ENCODE results near the gene TEX36.
A peak's percentile ranks its signal among the peaks of the same experiment; 100 is the strongest.

Gene TEX36

DNA sequence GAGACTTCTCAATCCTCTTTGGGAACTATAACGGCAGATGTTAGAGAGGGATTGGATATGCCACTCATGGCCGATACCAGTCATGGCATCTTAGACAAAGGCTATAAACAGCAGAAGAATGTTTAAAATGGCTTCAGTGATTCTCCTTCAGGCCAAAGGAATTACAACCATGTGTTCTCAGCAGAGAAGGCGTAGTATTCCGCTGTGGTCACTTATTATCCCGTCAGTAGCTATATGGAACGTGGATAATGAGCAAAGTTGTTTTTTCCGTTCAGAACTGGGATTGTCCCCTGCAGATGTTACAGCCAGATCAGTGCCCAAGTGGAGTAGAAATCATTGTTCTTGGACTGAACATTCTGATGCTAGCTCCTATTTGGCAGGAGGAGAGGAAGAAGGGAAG lies 43.1 kb downstream of the TEX36 start:
- no peak overlapping the region for H3K27ac ChIP-seq
- TF ChIP-seq, protein P1, sequence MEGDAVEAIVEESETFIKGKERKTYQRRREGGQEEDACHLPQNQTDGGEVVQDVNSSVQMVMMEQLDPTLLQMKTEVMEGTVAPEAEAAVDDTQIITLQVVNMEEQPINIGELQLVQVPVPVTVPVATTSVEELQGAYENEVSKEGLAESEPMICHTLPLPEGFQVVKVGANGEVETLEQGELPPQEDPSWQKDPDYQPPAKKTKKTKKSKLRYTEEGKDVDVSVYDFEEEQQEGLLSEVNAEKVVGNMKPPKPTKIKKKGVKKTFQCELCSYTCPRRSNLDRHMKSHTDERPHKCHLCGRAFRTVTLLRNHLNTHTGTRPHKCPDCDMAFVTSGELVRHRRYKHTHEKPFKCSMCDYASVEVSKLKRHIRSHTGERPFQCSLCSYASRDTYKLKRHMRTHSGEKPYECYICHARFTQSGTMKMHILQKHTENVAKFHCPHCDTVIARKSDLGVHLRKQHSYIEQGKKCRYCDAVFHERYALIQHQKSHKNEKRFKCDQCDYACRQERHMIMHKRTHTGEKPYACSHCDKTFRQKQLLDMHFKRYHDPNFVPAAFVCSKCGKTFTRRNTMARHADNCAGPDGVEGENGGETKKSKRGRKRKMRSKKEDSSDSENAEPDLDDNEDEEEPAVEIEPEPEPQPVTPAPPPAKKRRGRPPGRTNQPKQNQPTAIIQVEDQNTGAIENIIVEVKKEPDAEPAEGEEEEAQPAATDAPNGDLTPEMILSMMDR (IDR thresholded peaks at IDR 0.05) = no peak
- TF ChIP-seq ZFX (IDR thresholded peaks at IDR 0.05; ENCODE audit: borderline replicate concordance) = no peak

DNA sequence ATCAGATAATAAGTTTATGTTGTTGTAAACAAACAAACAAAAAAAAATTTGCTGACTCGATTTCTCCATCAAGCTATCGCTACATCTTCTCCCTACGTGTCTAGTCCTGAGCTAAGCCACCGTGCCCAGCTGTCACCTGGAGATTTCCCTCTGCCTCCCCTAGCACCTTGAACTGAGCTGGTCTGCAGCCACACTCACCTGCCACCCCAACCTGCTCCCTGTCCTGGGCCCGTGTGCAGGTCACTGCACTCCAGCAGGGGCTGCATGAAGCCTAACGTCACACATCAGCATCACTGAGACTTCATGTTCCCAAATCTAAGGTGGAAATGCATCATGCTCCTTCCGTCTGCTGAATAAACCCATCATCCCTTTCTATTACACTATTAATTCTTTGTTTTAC lies 44.4 kb downstream of the TEX36 start:
- H3K27ac ChIP-seq = no peak overlapping the region
- TF ChIP-seq, protein P1 (IDR thresholded peaks at IDR 0.05) = no peak
- no peak for TF ChIP-seq ZFX (IDR thresholded peaks at IDR 0.05; ENCODE audit: borderline replicate concordance)

DNA sequence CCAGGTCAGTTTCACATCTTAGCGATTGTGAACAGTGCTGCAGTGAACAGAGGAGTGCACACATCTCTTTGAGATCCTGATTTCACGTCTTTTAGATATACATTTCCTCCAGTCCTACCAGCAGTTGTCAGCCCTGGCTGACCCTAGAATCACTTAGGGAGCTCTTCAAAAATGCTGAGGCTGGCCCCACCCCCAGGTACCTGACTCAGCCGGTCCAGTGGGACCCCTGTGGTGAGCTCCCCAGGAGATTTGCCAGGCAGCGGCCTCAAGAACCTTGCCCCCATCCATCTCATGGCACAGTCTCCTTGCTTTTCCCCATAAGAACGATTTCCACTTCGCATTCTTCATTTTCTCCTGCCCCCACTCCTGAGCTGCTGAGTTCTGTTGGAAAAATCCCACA lies 45.5 kb downstream of the TEX36 start:
- H3K27ac ChIP-seq = no peak overlapping the region
- TF ChIP-seq, protein P1 (IDR thresholded peaks at IDR 0.05) = no peak
- no peak for TF ChIP-seq ZFX (IDR thresholded peaks at IDR 0.05; ENCODE audit: borderline replicate concordance)

DNA sequence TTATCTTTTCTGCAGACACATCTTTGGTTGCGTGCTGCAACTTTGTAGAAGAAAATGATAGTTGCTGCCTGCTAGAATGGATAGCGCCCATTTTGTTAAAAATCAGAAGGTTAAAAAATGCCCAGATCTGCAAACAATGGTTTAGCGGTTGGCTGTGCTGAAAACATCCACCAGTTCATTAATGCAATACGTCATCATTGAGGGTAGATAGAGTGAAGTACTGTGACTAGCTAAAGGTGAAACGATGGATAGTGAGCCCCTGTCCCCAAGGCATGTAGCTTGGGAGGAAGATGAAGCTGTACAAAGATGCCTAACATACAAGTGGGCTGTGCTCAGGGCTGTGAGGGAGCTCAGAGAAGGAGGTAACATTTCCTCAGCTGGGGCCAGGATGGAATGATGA lies 48.4 kb downstream of the TEX36 start:
- TF ChIP-seq, protein P1 (IDR thresholded peaks at IDR 0.05) = no peak
- TF ChIP-seq ZFX (IDR thresholded peaks at IDR 0.05; ENCODE audit: borderline replicate concordance) = no peak
- H3K27ac ChIP-seq = no peak overlapping the region; the same call in 1 of the 2 replicates

DNA sequence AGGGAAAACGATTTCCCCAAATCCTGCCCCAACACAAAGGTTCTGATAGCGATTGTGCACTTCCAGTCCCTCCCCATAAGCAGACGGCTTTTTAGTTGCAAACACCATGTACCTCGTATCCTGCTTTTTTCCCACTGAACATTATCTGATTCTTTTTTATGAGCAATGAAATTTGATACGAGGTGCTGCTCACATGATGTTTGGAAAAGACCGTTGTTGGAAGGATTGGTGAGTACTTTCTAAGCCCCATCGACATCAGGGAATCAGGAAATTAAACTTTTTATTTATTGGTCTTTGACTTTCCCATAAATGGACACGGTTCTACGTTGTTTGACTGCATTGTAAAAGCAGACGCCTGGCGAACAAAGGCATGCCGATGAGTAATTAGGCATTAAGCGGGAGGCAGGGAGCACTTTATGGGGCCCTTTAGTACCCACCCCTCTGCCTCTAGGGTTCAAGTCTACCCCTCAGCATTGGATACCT lies 49.4 kb downstream of the TEX36 start:
- peak overlapping the region; percentile 74 for H3K27ac ChIP-seq
- no peak for TF ChIP-seq ZFX (IDR thresholded peaks at IDR 0.05; ENCODE audit: borderline replicate concordance)
- TF ChIP-seq, protein P1 (IDR thresholded peaks at IDR 0.05) = no peak

DNA sequence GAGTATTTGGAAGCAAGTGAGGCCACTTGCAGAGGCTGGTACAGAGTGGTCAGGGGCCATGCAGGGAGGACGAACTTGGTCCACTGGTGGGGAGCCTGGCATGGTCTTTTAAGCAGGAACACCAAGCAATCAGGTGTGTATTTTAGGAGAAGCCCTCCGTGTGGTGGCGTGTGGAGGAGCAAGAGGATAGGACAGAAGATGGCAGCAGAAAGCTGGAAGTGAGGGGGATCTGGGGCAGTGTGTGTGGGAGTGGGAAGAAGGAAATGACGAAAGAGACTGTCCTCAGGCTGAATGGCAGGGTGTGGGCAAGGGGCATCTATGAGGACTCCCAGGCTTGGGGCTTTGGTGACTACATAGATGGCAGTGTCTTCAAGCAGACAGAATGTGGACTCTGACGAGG lies 51.2 kb downstream of the TEX36 start:
- TF ChIP-seq, protein P1 (IDR thresholded peaks at IDR 0.05) = no peak
- TF ChIP-seq ZFX (IDR thresholded peaks at IDR 0.05; ENCODE audit: borderline replicate concordance) = no peak
- no peak overlapping the region for H3K27ac ChIP-seq

DNA sequence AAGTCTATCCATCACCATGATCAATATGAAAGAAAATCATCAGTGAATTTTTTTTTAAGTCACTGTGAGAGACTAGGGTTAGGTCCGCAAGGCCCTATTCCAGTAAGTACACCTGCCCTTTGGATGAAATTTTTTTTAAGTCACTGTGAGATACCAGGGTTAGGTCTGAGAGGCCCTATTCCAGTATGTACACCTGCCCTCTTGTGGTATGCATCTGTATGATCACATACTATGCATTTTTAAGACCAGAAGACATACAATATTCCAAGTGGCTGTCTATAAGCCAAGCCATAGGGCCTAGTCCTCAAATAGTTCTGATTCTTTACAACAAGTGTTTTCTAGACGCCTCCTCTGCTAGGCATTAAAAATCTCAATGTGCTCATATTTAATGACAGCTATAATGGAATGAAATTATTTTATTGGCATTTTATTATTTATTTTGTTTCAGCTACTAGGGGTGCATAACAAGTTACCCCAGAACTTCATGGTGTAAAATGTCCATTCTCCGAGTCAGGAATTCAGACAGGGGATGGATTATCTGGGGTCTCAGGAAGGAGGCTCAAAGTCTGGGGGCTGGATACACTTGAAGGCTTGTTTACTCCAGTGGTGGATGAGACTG lies 53.1 kb downstream of the TEX36 start:
- TF ChIP-seq, protein P1 (IDR thresholded peaks at IDR 0.05) = peak; percentile 80
- TF ChIP-seq ZFX (IDR thresholded peaks at IDR 0.05; ENCODE audit: borderline replicate concordance) = no peak
- no peak overlapping the region for H3K27ac ChIP-seq
